B cell (primary cell): ENCODE measurements around the gene SLC24A3.

Experiments
- CTCF ChIP-seq: fragments of 200-600 bp; IDR thresholded peaks from one replicate; pipeline ENCODE4 v1.8.0; 2022; ENCODE audit warnings: antibody characterized with exemption, mild to moderate bottlenecking
- EZH2 ChIP-seq: IDR thresholded peaks from 2 replicates; pipeline ENCODE4 v1.6.1; 2012; ENCODE audit warnings: borderline replicate concordance, low read depth, mild to moderate bottlenecking, moderate library complexity, low read length; ENCODE audit not compliant: insufficient read depth, poor library complexity, severe bottlenecking

- TF ChIP-seq CTCF (no peak), EZH2 (no peak)
Observed at GRCh38 chr20:19601126-19601810, 388.8 kb downstream of the SLC24A3 start.
